GM13976 (cell line): ENCODE results near the gene ZNF519.
"Not testable (repeated sequence)": the region's sequence is repeated elsewhere in the genome, so short reads cannot be mapped to it uniquely, and the experiment has no call there.

ENCODE experiments used
- DNase-seq: peaks from one replicate; pipeline ENCODE4 v3.0.0; 2012; ENCODE audit warnings: low spot score
- in situ Hi-C: fragments of 300-500 bp; cut with MboI; formaldehyde crosslinking; loops from one replicate; pipeline ENCODE4 v1.12.0; 2022; ENCODE audit warnings: low sequenced_read_pairs, mixed read lengths, inconsistent platforms; ENCODE audit not compliant: unreplicated experiment
- TF ChIP-seq, protein P1 (sequence below): IDR thresholded peaks from 2 replicates; pipeline ENCODE4 v1.5.1; 2012; ENCODE audit warnings: borderline replicate concordance, mild to moderate bottlenecking; ENCODE audit not compliant: insufficient read depth; ENCODE audit errors: extremely low read depth, missing control alignments, control extremely low read depth

ZNF519 gene

DNA sequence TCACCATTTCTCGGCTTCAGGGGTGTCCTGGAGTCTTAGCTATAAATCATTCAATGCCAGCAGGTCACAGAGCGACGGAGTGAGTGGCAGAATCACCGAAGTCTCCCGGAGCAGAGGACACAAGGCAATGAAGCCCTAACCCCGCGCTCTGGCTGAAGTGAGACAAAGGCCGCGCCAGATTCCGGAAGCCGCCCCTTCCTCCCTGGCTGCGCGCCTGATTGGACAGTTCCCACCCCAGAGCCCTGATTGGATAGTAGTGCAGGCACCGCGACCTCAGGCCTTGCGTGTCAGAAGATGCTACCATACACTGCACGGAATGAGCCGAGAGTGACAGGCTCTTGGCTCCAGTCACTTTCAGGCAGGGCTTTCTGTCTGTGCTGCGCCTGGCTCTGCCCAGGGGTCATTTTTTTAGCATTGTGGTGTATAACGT lies at the start of gene ZNF519:
ZNF519 (minus strand) TSS at position 165 of the 430 bp plus-strand sequence; CDS start at position 7, 158 bp downstream.
- in situ Hi-C loops, result not testable (repeated sequence)
- peak; percentile 83 for DNase-seq

DNA sequence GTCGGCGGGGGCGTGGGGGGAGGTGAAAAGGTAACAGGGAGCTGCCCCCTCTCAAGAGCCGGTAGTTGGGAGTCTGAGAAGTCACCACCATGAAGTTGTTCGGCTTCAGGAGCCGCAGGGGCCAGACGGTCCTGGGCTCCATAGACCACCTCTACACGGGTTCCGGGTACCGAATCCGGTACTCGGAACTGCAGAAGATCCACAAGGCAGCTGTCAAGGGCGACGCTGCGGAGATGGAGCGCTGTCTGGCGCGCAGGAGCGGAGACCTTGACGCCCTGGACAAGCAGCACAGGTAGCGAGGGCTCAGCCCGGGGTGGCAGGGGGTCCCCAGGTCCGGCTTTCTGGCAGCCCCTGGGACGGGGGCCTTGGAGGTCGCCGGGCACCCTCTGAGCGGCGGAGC lies 47.1 kb upstream of the ZNF519 start:
- TF ChIP-seq, protein P1, sequence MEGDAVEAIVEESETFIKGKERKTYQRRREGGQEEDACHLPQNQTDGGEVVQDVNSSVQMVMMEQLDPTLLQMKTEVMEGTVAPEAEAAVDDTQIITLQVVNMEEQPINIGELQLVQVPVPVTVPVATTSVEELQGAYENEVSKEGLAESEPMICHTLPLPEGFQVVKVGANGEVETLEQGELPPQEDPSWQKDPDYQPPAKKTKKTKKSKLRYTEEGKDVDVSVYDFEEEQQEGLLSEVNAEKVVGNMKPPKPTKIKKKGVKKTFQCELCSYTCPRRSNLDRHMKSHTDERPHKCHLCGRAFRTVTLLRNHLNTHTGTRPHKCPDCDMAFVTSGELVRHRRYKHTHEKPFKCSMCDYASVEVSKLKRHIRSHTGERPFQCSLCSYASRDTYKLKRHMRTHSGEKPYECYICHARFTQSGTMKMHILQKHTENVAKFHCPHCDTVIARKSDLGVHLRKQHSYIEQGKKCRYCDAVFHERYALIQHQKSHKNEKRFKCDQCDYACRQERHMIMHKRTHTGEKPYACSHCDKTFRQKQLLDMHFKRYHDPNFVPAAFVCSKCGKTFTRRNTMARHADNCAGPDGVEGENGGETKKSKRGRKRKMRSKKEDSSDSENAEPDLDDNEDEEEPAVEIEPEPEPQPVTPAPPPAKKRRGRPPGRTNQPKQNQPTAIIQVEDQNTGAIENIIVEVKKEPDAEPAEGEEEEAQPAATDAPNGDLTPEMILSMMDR, result no peak
- DNase-seq, result no peak
- in situ Hi-C loops, result no loop called here

DNA sequence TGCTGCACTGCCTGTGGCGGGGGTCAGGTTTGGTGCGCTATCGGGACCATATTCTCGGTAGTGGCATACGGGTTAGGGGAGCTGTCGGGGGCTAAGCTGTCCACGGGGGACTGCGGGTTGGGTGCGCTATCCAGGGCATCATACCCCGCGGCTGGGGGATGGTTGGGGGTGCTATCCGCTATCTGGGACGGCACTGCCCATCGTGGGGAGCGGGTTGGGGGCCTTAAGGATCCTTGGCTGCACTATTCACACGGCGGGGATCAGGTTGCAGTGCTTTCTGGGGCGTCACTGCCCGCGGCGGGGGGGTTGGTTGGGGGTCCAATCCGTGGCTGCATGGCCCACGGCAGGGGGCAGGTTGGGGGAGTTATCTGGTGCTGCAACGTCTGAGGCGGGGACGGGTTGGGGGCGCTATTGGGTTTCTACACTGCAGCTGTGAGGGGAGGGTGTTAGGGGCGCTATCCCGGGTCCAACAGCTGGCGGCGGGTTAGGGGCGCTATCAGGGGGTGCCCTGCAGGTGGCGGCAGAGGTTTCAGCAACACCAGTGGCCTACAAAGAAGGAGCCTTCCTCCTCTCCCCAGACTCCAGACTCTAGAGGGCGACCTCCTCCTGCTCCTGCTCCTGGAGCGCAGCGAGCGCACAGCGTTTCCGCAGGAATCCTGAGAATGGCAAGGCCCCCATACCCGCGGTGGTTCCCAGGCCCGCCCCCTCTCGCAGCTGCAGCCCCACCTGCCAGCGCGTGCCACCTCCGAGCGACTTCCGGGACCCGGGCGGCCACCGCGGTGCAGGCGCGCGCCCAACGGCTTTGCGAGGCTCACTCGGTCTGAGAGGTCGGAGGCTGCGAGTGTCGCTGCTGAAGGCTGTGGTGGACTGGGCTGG lies 46.3 kb upstream of the ZNF519 start:
- in situ Hi-C loops, result not testable (repeated sequence)
- peak; percentile 53 for DNase-seq
- TF ChIP-seq, protein P1, result peak; percentile 39

DNA sequence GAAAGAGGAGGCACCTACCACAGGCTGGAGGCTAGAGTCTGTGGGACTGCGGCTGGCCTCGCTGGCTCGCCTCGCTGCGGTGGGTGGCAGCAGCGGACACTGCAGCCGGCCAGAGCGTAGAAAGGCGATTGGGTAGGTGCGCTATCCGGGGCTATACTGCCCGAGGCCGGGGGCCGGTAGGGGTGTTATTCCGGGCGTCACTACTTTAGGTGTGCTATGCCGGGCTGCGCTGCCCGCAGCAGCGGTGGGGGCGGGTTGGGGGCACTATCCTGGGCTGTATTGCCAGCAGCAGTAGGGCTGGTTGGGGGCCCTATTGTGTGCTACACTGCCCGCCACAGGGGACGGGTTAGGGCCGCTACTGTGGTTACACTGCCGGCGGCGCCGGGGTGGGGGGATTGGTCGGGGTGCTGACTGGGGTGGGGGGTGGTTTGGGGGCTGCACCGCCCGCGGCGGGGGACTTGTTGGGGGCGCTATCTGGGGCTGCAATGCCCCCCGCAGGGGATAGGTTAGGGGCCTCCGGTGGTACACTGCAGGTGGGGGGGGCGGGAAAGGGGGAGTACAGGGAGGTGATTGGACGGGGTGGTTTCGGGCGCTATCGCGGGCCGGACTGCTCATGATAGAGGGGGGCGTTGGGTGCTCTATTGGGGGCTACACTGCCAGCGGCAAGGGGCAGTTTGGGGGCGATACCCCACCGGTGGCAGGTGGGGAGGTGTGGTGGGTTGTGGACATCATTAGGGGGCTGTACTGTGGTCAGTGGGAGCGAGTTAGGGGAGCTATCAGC lies 45.5 kb upstream of the ZNF519 start:
- in situ Hi-C loops, DNase-seq: not testable (repeated sequence)

DNA sequence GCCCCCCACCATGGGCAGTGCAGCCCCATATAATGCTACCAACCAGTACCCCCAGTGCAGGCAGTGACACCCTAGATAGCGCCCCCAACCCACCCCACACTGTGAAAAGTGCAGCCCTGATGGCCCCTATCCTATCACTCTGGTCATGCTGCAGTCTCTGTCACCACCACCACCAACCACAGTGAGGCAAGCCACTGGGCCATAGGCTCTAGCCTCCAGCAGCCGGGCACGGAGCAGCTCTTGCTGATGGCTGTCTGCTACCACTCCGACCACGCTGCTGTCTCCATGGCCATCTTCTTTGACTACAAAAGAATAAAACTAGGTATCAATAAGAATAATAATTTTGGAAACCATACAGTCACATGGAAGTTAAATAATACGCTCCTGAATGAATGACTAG lies 43.2 kb upstream of the ZNF519 start:
- in situ Hi-C loops, DNase-seq: not testable (repeated sequence)

DNA sequence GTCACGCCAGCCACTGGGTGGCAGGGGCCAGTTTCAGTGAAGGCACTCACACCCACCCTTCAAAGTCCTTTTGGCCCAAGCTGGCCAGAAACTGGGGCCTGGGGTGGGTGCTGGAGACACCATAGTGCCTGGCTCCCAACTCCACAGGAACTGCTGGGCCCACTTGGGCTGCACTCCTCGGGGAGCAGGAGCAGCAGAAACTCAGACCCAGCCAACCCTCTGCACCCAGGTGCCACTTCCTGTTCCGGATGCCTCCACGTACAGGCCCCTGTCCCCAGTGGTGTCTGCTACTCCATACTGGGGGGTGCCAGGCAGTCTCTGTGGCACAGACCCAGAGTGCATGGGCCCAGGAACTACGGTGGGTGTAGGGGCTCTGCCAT lies 42.5 kb upstream of the ZNF519 start:
- in situ Hi-C loops, result no loop called here
- DNase-seq, result no peak
- TF ChIP-seq, protein P1, result no peak

DNA sequence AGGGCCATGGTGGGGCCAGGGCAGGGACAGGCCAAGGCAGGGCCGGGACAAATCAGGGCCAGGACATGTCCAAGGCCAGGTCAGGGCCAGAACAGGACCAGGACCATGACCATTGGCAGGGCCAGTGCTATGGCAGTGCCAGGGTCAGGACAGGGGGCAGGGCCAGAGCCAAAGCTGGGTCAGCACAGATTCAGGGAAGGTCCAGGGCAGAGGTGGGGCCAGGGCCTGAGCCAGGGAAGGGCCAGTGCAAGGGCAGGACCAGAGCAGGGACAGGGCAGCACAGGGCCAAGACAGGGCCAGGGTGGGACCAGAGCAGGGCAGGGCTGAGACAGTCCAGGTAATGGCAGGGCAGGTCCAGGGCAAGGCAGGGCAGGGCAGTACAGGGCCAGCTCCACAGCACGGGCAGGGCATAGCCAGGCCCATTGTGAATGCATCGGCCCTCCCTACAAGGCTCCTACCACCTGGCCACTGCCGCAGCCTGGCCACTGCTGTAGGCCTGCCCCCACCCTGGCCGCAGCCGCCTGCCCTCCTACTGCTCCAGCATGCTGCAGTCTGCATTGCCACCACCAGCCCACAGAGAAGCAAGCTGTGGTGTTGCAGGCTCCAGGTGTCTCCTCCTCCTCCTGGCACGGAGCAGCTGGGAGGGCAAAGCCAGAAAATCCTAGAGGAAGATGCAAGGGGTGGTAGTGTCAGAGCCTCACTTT lies 41.9 kb upstream of the ZNF519 start:
- in situ Hi-C loops, DNase-seq: not testable (repeated sequence)

DNA sequence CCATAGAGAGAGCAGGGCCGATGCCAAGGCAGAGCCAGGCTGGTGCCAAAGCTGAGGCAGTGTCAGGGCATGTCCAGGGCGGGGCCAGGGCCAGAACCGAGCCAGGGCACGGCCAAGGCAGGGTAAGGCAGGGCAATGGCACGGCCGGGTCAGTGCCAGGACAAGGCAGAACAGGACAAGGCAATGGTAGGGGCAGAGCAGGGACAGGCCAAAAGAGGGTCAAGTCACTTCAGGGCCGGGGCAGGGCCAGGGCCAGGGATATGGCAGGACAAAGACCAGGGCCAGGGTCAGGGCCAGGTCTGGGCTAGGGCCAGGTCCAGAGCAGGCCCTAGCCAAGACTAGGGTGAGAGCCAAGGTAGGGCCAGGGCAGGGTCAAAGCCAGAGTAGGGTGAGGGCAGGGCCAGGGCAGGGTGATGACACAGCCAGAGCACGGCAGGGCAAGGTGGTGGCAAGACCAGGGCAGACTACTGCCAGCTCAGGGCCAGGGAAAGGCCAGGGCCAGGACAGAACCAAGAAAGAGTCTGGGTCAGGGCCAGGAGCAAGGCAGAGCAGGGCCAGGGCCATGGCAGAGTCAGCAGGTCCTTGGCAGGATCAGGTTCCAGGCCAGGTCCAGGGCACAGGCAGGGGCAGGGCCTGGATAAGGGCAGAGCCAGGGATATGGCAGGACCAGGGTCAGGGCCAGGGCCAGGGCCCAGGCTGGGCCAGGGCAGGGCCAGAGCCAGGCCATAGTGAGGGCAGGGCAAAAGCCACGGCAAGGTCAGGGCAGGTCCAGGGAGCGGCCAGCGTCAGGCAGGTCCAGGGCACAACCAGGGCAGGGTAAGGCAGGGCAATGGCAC lies 41.1 kb upstream of the ZNF519 start:
- DNase-seq, in situ Hi-C loops: not testable (repeated sequence)

DNA sequence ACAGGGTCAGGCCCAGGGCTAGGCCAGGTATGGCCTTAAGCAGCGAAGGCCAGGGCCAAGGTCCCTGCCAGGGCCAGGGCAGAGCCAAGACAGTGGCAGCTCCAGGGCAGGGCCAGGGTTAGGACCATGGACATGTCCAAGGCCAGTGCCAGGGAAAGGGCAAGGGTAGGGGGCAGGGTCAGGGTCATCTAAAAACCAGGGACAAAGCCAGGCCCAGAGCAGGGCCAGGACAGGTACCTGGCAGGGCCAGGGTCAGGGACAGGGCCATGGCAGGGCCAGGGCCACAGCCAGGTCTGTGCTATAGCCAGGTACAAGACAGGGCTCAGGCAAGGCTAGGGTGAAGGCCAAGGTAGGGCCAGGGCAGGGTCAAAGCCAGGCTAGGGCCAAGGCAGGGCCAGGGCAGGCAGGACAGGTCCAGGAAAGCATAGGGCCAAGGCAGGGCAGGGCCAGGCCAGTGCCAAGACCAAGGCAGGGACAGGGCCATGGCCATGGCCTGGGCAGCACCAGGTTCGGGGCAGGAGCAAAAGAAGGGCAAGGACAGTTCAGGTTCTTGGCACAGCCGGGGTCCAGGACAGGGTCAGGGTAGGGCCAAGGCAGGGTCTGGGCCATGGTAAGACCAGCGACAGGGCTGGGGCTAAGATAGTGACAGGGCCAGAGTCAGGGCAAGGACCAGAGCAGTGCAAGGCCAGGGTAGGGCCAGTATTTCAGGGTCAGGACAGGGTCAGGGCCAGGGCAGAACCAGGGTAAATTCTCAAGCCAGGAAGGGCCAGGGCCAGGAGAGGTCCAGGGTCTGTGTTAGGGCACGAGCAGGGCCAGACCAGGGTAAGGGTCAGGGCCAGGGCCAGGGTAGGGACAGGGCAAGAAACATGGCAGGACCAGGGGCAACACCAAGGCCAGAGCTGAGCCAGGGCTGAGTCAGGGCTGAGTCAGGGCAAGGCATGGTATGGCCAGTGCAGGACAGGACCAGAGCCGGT lies 40.2 kb upstream of the ZNF519 start:
- DNase-seq, in situ Hi-C loops: not testable (repeated sequence)

DNA sequence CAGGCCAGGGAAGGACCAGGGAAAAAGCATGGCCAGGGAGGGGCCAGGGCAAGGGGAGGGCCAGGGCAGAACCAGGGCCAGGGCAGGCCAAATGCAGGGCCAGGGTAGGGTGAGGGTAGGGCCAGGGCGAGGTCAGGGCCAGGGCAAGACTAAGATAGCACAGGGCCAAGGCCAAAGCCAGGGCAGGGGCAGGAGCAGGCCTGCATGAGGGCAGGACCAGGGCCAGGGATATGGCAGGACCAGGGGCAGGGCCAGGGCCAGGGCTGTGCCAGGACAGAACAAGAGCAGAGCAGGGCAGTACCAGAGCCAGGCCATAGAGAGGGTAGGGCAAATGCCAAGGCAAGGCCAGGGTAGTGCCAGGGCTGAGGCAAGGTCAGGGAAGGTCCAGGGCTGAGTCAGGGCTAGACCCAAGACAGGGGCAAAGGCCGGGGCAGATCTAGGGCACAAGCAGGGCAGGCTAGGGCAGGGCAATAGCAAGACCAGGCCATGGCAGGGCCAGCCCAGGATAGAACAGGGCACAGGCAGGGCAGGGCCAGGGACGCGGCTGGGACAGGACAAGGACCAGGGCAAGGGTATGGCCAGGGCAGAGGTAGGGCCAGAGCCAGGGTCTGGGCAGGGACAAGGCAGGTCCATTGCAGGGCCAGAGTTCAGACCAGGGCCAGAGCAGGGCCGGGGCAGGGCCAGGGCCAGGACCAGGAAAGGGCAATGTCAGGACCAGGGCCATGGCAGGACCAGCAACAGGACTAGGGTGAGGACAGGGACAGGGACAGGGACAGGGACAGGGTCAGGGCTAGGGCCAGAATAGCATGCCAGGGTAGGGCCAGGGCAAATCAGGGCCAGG lies 39.3 kb upstream of the ZNF519 start:
- in situ Hi-C loops, DNase-seq: not testable (repeated sequence)

DNA sequence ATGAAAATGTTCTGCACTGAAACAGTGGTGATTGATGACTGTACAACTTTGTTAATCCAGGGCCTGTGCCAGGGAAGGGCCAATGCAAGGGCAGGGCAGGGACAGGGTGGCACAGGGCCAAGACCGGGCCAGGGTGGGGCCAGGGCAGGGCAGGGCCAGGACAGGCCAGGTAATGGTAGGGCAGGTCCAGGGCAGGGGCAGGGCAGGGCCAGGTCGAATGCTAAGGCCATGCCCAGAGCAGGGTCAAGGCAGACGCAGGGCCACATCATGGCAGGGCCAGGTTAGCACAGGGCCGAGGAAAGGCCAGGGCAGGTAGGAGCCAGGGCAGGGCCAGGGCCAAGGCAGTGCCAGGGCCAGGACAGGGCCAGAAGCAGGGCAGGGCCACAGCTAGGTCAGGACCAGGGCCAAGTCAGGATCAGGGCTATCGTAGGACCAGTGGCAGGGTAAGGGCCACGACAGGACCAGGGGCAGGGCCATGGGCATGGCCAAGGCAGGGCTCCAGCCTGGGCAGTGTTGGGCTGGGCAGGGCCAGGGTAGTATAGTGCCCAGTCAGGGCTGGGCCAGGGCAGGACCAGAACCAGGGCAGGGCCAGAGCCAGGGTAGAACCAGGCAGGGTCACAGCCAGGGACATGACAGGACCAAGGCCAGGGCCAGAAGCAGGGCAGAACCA lies 38.3 kb upstream of the ZNF519 start:
- DNase-seq, in situ Hi-C loops: not testable (repeated sequence)
